IPS DF 4.7 (cell line): Measurements from ENCODE around the gene ZDHHC11B.
"Not testable (repeated sequence)": the region's sequence is repeated elsewhere in the genome, so short reads cannot be mapped to it uniquely, and the experiment has no call there.

ENCODE experiments used
- DNase-seq: peaks from one replicate; pipeline ENCODE4 v3.0.0-alpha.2; 2013; ENCODE audit warnings: low spot score; ENCODE audit errors: extremely low read depth

The ZDHHC11B gene

GRCh38 chr5:785181-785705 lies 714 bp upstream of the ZDHHC11B start:
- DNase-seq, result not testable (repeated sequence)

- DNase-seq, result not testable (repeated sequence)
Measured at GRCh38 chr5:783881-784427, 575 bp downstream of the ZDHHC11B start.

GRCh38 chr5:783049-783802 lies 1.3 kb downstream of the ZDHHC11B start:
- not testable (repeated sequence) for DNase-seq

GRCh38 chr5:782356-782755 lies 2.2 kb downstream of the ZDHHC11B start:
- not testable (repeated sequence) for DNase-seq

- not testable (repeated sequence) for DNase-seq
Measured at GRCh38 chr5:780571-780970, 4.0 kb downstream of the ZDHHC11B start.

GRCh38 chr5:778967-779366 lies 5.6 kb downstream of the ZDHHC11B start:
- DNase-seq, result not testable (repeated sequence)

- DNase-seq, result not testable (repeated sequence)
Measured at GRCh38 chr5:778421-778820, 6.1 kb downstream of the ZDHHC11B start.

GRCh38 chr5:777756-778161 lies 6.8 kb downstream of the ZDHHC11B start:
- DNase-seq, result no peak

GRCh38 chr5:776862-777711 lies 7.4 kb downstream of the ZDHHC11B start:
- no peak for DNase-seq

GRCh38 chr5:775961-776861 lies 8.3 kb downstream of the ZDHHC11B start:
- no peak for DNase-seq

GRCh38 chr5:775595-775960 lies 9.0 kb downstream of the ZDHHC11B start:
- not testable (repeated sequence) for DNase-seq

- not testable (repeated sequence) for DNase-seq
Measured at GRCh38 chr5:774854-775505, 9.5 kb downstream of the ZDHHC11B start.

- not testable (repeated sequence) for DNase-seq
Measured at GRCh38 chr5:774304-774703, 10.2 kb downstream of the ZDHHC11B start.

- no peak for DNase-seq
Measured at GRCh38 chr5:773517-774264, 10.8 kb downstream of the ZDHHC11B start.

GRCh38 chr5:772931-773330 lies 11.6 kb downstream of the ZDHHC11B start:
- not testable (repeated sequence) for DNase-seq

GRCh38 chr5:772547-772890 lies 12.0 kb downstream of the ZDHHC11B start:
- DNase-seq, result not testable (repeated sequence)

- DNase-seq, result not testable (repeated sequence)
Measured at GRCh38 chr5:771841-772546, 12.5 kb downstream of the ZDHHC11B start.

- DNase-seq, result not testable (repeated sequence)
Measured at GRCh38 chr5:771087-771781, 13.3 kb downstream of the ZDHHC11B start.
